GM18868 (cell line): ENCODE data around the gene MDK.
"Not testable (repeated sequence)": the region's sequence is repeated elsewhere in the genome, so short reads cannot be mapped to it uniquely, and the experiment has no call there.

Experiments used
- ATAC-seq: cut with Tn5 transposase; IDR thresholded peaks from one replicate; pipeline ENCODE4 v1.9.1; 2021; ENCODE audit warnings: mild to moderate bottlenecking, moderate library complexity; ENCODE audit not compliant: unreplicated experiment

Gene MDK

DNA sequence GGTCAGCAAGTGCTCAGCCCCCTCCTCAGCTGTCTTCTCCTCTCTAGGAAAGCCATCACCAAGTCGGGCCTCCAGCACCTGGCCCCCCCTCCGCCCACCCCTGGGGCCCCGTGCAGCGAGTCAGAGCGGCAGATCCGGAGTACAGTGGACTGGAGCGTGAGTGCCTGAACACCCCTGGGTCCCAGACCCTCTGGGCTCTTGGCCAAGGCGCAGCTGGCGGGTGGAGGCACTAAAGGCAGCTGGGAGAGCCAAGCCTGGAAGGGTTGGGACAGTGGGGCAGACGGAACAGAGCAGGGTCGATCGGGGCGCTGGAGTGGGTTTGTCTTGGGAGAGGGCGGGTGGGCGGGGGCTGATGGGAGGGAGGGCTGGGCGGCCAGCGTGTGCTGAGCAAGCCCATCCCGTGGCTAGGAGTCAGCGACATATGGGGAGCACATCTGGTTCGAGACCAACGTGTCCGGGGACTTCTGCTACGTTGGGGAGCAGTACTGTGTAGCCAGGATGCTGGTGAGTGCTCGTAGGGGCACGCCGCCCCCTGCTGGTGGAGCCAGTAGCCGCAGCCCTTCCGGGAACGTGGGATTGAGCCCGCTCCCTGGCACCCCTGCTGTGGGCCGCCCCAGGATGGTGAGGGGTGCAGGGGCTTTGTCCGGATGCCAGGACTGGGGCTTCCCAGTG, 14.1 kb upstream of the MDK start:
- ATAC-seq: peak; percentile 81

GRCh38 chr11:46367916-46368267, 13.6 kb upstream of the MDK start:
- no peak for ATAC-seq

- ATAC-seq: peak; percentile 58
Observed at GRCh38 chr11:46369458-46370152, 11.9 kb upstream of the MDK start.

- no peak for ATAC-seq
Observed at GRCh38 chr11:46370253-46370652, 11.2 kb upstream of the MDK start.

DNA sequence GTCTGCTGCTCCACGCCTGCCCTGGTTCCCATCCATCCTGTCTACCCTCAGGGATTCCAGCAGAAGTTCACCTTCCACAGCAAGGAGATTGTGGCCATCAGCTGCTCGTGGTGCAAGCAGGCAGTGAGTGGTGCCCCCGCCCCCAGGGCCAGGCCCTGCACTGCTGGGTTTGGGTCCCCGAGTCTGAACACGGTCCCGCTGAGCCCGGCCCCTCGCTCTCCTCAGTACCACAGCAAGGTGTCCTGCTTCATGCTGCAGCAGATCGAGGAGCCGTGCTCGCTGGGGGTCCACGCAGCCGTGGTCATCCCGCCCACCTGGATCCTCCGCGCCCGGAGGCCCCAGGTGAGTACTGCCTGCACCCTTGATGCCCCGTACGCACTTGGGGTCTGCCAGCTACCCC, 10.2 kb upstream of the MDK start:
- not testable (repeated sequence) for ATAC-seq

DNA sequence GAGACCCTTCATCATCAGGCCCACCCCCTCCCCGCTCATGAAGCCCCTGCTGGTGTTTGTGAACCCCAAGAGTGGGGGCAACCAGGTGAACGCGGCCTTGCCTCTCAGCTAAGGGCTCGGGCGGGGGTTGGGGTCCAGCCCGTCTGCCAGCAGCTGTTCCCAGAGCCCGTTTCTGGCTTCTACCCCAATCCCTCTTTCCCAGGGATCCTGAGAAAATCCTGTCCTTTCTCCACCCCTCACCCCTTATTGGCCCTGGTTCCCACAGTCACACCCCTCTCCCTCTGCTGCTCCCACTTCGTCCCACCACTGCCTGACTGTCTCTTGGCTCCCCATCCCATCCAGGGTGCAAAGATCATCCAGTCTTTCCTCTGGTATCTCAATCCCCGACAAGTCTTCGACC, 9.4 kb upstream of the MDK start:
- ATAC-seq: no peak

DNA sequence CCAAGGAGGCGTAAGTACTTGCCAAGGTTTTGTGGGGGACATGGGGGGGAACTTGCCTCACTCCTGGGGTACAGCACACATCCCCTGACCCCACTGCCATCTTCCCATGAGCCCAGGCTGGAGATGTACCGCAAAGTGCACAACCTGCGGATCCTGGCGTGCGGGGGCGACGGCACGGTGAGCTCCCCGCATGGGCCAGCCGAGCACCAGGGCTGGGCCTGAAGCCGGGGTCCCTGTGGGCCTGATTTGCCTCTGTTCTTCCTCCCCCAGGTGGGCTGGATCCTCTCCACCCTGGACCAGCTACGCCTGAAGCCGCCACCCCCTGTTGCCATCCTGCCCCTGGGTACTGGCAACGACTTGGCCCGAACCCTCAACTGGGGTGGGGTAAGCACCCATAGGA, 9.0 kb upstream of the MDK start:
- ATAC-seq: not testable (repeated sequence)

DNA sequence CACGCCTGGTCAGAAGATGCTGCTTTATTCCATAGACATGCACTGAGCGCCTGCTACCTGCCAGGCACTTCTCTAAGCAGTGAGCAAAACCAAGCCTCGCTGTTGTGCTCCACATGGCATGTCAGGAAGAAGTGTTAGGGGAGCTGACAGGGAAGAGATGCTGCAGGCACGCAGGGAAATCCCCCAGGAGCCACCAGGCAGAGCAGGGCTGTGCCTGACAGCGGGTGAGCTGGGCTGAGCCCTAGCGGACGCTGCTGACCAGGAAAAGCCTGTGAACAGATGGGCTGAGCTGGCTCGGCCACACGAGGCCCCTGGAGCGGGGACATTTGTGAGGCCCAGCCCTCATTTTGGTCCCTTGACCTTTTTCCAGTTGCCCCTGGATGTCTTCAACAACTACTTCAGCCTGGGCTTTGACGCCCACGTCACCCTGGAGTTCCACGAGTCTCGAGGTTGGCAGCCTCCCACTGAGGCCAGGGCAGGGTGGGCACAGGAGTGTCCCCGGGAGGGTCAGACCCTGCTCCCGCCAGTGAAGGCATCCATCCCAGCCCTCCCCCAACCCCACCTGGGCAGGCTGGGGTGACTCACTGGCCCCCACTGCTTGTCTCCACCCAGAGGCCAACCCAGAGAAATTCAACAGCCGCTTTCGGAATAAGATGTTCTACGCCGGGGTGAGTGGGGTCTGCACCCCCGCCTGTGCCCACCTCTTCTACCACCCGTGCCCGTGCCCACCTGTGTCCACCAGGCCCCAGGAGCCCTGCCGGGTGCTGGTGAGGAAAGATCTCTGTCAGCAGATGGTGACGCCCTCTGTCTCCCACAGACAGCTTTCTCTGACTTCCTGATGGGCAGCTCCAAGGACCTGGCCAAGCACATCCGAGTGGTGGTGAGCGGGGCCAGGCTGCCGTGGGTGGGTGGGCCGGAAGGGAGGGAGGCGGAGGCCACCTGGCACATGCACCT, 7.4 kb upstream of the MDK start:
- ATAC-seq: no peak

DNA sequence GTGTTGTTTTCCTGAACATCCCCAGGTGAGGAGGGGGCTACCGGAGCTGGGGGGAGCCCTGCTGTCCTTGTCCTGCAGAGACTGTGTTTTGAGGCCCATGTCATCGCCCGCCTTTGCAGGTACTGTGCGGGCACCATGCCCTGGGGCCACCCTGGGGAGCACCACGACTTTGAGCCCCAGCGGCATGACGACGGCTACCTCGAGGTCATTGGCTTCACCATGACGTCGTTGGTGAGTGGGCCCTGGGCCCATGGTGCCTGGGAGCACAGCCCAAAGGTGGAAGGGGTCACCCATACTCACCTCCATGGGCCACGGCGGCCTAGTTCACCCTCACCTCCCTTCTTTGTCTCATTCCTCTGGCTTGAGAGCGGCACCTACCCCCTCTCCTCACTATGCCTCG, 6.7 kb upstream of the MDK start:
- no peak for ATAC-seq

DNA sequence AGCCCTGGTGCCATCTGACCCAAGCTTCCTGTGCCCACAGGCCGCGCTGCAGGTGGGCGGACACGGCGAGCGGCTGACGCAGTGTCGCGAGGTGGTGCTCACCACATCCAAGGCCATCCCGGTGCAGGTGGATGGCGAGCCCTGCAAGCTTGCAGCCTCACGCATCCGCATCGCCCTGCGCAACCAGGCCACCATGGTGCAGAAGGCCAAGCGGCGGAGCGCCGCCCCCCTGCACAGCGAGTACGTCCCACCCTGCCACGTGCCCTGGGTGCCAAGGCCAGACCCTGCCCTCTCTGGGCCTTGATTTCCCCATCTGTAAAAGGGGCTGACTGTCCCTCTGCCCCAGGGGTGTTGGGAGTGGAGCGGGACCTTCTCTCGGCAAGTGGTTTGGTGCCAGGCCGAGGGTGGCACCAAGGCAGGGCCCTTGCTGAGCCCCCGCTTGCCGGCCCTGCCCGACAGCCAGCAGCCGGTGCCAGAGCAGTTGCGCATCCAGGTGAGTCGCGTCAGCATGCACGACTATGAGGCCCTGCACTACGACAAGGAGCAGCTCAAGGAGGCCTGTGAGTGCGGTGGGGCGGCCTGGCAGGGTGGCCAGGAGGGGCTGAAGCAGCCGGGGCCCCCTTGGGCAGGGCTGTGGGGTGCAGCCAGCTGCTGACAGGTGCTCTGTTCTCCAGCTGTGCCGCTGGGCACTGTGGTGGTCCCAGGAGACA, 5.9 kb upstream of the MDK start:
- no peak for ATAC-seq

- ATAC-seq: no peak
Observed at GRCh38 chr11:46376258-46377050, 5.0 kb upstream of the MDK start.

- ATAC-seq: no peak
Observed at GRCh38 chr11:46377290-46377689, 4.2 kb upstream of the MDK start.

DNA sequence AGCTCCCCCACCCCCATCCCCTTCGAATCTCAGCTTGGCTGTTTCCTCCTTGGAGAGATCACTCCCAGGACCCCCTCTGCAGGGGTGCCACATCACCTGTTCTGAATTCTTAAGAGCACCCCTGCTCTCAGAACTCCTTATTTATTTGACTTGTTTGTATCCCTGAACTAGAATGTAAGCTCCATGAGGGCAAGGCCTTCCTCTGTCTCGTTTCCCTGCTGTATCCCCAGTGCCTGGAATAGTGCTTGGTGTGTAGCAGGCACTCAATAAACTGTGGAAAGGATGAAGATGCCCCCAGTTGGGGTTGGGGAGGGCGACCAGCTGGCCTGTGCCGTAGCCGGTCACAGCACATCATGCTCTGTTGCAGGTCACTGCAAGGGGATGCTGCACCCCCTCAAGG, 3.6 kb upstream of the MDK start:
- ATAC-seq: no peak

DNA sequence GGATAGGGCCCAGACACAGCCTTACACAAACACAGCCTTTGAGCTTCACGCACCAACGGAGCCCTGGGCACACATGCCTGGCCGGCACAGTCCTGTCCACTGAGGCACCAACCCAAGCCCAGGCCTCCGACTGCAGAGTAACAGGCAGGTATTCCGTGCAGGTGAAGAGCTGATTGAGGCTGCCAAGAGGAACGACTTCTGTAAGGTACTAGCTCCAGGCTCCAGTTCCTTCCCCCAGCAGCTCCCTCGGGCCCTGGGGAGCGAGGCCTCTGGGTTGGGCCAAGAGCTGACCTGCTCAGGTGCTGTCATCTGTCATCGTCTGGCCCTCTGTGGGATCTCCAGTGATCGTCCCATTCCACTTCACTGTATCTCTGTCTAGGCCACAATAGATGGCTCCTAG, 3.2 kb upstream of the MDK start:
- ATAC-seq: no peak

DNA sequence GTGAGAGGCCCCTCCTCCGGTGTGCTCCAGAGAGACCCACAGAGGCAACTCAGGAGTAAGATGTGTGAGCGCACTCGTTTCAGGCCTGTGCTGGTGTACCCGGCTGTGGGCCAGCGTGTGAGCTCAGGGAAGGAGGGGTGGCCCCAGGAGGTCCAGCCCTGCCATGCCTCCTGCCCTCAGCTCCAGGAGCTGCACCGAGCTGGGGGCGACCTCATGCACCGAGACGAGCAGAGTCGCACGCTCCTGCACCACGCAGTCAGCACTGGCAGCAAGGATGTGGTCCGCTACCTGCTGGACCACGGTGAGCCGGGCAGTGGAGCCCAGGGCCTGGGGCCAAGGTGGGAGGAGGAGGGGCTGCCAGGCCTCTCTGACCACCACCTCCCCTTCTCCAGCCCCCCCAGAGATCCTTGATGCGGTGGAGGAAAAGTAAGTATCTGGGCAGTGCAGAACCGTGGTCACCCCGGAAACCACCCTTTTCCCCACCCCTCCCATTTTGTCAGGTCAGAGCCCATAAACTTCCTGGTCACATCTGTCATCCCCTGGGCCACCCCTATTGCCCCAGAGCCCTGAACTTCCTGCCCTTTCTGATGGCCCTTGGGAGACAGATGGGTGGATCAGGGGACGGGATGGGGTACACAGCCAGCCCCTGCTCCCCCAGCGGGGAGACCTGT, 2.5 kb upstream of the MDK start:
- ATAC-seq: no peak

GRCh38 chr11:46379482-46380293, 1.8 kb upstream of the MDK start:
- ATAC-seq: not testable (repeated sequence)

GRCh38 chr11:46380340-46381047, 975 bp upstream of the MDK start:
- ATAC-seq: no peak
